Suprapubic skin (tissue), 4 donors: ENCODE measurements around the gene SF3A2.
A peak's percentile ranks its signal among the peaks of the same experiment; 100 is the strongest.

Source experiments
- EP300 ChIP-seq: sonication (generic); formaldehyde crosslinking; IDR thresholded peaks from one replicate; pipeline ENCODE4 v1.6.1; 2017; ENCODE audit warnings: antibody characterized with exemption
- POLR2AphosphoS5 ChIP-seq, 3 donors: sonication (generic); formaldehyde crosslinking; IDR thresholded peaks; one replicate each; pipeline ENCODE4 v1.6.1; 2017; ENCODE audit warnings: antibody characterized with exemption in 3 of 3
- TF ChIP-seq, protein P1 (sequence below), 2 donors: fragments of 200-600 bp in 1 of 2; fragments of 450-650 bp in 1 of 2; sonication (generic) in 1 of 2; IDR thresholded peaks; one replicate each; pipeline ENCODE4 v1.5.1; 2016 to 2019; ENCODE audit warnings: antibody characterized with exemption in 2 of 2, mild to moderate bottlenecking in 1 of 2, moderate library complexity in 1 of 2

DNA sequence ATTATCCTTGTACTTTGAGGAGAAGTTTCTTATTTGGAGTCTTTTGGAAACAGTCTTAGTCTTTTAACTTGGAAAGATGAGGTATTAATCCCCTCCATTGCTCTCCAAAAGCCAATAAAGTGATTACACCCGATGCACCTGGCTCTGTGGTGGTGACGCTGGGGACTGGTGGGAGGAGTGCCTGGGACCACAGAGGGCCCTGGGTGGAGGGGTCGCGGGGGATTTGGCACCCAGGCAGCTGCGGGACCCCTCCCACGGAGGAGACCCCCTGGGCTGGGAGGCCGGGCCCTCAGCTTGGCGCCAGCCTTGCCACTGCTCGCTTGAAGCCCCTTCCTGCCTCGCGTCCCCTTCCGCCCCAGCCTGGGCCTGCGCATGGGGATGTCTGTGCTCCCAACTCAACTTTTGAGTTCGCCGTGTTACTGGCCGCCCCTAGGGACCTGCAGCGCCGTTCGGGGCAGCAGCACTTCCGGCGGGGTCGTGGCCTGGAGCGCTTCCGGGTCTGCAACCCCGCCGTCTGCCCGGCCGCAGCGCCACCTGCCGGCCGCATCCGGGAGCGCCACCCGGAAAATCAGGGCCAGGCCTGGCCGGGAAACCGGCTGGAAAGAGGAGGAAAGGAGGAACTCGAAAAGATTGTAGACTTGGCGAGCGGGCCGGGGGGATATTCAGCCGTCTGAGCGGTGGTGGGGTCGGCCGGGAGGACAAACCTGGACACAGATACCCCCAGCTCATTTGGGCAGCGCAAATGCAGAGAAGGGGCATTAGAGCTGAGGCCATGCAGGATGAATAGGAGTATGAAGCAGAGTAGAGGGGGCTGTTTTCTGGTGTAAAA lies 36.9 kb downstream of the SF3A2 start:
- peak; percentile 17 to 78 (median 68) for TF ChIP-seq POLR2AphosphoS5 (IDR thresholded peaks at IDR 0.05)
- TF ChIP-seq, protein P1, sequence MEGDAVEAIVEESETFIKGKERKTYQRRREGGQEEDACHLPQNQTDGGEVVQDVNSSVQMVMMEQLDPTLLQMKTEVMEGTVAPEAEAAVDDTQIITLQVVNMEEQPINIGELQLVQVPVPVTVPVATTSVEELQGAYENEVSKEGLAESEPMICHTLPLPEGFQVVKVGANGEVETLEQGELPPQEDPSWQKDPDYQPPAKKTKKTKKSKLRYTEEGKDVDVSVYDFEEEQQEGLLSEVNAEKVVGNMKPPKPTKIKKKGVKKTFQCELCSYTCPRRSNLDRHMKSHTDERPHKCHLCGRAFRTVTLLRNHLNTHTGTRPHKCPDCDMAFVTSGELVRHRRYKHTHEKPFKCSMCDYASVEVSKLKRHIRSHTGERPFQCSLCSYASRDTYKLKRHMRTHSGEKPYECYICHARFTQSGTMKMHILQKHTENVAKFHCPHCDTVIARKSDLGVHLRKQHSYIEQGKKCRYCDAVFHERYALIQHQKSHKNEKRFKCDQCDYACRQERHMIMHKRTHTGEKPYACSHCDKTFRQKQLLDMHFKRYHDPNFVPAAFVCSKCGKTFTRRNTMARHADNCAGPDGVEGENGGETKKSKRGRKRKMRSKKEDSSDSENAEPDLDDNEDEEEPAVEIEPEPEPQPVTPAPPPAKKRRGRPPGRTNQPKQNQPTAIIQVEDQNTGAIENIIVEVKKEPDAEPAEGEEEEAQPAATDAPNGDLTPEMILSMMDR (IDR thresholded peaks at IDR 0.05), result peak; percentile 96 to 97
- no peak for TF ChIP-seq EP300
